Measurements from ENCODE around the gene HRH1. TPM values are rescaled to one million over a fixed set of nuclear protein-coding genes. Genes with fewer than 3 reads are reported as not detected.
"Not testable (repeated sequence)": the region's sequence is repeated elsewhere in the genome, so short reads cannot be mapped to it uniquely, and the experiment has no call there.

HRH1 gene, protein sequence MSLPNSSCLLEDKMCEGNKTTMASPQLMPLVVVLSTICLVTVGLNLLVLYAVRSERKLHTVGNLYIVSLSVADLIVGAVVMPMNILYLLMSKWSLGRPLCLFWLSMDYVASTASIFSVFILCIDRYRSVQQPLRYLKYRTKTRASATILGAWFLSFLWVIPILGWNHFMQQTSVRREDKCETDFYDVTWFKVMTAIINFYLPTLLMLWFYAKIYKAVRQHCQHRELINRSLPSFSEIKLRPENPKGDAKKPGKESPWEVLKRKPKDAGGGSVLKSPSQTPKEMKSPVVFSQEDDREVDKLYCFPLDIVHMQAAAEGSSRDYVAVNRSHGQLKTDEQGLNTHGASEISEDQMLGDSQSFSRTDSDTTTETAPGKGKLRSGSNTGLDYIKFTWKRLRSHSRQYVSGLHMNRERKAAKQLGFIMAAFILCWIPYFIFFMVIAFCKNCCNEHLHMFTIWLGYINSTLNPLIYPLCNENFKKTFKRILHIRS
- total RNA-seq (1 to 10 TPM; 5.6 to 8.3 TPM), polyA plus RNA-seq (1 to 10 TPM; 2.3 to 3.7 TPM)
- long read RNA-seq, donor 1, full-length matches to known transcripts: 1 of 1 reads
- long read RNA-seq, donor 1, partial matches to known transcripts: 0 of 1 reads
- long read RNA-seq, donor 1, other reads (novel, unspliced or antisense): 0 of 1 reads
- long read RNA-seq, donor 2: 0 reads
- long read RNA-seq, donor 3, full-length matches to known transcripts: 2 of 2 reads
- long read RNA-seq, donor 3, partial matches to known transcripts: 0 of 2 reads
- long read RNA-seq, donor 3, other reads (novel, unspliced or antisense): 0 of 2 reads
- long read RNA-seq, donor 4: 0 reads
- long read RNA-seq, donor 5, full-length matches to known transcripts: 1 of 1 reads
- long read RNA-seq, donor 5, partial matches to known transcripts: 0 of 1 reads
- long read RNA-seq, donor 5, other reads (novel, unspliced or antisense): 0 of 1 reads

GRCh38 chr3:11154036-11154952 lies at the start of gene HRH1:
TSS of gene HRH1 (plus strand) at chr3:11154493. CDS start at chr3:11259038, 104,545 bp downstream.
- H3K4me1 ChIP-seq (ENCODE audit: control insufficient read depth in 5 of 5, insufficient read depth in 5 of 5, low read length in 5 of 5): peaks cover 0 to 12% (median 0%) of the 10 kb centered on the region in 5 donors
- H3K4me3 ChIP-seq: peak within 1 kb of the TSS; percentile 50
- WGBS, 2 donors: 1 to 2% methylated on average over 46 to 98 of the region's 98 CpGs
- H3K9ac ChIP-seq (ENCODE audit: insufficient read depth in 1 of 2, low read length in 2 of 2): no peak within 1 kb of the TSS
- H3K9me3 ChIP-seq (ENCODE audit: control insufficient read depth in 4 of 4, insufficient read depth in 3 of 4, low read length in 3 of 4): no peaks in the 10 kb centered on the region
- H3K36me3 ChIP-seq (ENCODE audit: control insufficient read depth in 4 of 4, insufficient read depth in 4 of 4, low read length in 4 of 4): no peaks in the 10 kb centered on the region
- DNase-seq (peak in 2 of 3 donors; percentile 16 to 47), ATAC-seq (ENCODE audit: insufficient read depth, low FRiP score) (peak; percentile 35)
- peak within 1 kb of the TSS in 1 of 2 donors; percentile 32 for H3K27ac ChIP-seq (ENCODE audit: low read depth in 1 of 2, low read length in 1 of 2)
- TF ChIP-seq, protein P1, sequence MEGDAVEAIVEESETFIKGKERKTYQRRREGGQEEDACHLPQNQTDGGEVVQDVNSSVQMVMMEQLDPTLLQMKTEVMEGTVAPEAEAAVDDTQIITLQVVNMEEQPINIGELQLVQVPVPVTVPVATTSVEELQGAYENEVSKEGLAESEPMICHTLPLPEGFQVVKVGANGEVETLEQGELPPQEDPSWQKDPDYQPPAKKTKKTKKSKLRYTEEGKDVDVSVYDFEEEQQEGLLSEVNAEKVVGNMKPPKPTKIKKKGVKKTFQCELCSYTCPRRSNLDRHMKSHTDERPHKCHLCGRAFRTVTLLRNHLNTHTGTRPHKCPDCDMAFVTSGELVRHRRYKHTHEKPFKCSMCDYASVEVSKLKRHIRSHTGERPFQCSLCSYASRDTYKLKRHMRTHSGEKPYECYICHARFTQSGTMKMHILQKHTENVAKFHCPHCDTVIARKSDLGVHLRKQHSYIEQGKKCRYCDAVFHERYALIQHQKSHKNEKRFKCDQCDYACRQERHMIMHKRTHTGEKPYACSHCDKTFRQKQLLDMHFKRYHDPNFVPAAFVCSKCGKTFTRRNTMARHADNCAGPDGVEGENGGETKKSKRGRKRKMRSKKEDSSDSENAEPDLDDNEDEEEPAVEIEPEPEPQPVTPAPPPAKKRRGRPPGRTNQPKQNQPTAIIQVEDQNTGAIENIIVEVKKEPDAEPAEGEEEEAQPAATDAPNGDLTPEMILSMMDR (IDR thresholded peaks at IDR 0.05; ENCODE audit: control extremely low read depth, extremely low read depth): no peak
- H3K27me3 ChIP-seq (ENCODE audit: control insufficient read depth in 3 of 3, insufficient read depth in 3 of 3, low read length in 2 of 3): peaks cover 0 to 67% (median 16%) of the 10 kb centered on the region in 3 donors

DNA sequence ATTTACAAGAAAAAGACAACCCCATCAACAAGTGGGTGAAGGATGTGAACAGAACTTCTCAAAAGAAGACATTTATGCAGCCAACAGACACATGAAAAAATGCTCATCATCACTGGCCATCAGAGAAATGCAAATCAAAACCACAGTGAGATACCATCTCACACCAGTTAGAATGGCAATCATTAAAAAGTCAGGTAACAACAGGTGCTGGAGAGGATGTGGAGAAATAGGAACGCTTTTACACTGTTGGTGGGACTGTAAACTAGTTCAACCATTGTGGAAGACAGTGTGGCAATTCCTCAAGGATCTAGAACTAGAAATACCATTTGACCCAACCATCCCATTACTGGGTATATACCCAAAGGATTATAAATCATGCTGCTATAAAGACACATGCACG lies 41.0 kb upstream of the HRH1 start:
- not testable (repeated sequence) for H3K4me1 ChIP-seq (ENCODE audit: control insufficient read depth in 5 of 5, insufficient read depth in 5 of 5, low read length in 5 of 5); DNase-seq; H3K9ac ChIP-seq (ENCODE audit: insufficient read depth in 1 of 2, low read length in 2 of 2); H3K4me3 ChIP-seq; H3K27me3 ChIP-seq (ENCODE audit: control insufficient read depth in 3 of 3, insufficient read depth in 3 of 3, low read length in 2 of 3); H3K27ac ChIP-seq (ENCODE audit: low read depth in 1 of 2, low read length in 1 of 2); ATAC-seq (ENCODE audit: insufficient read depth, low FRiP score); H3K36me3 ChIP-seq (ENCODE audit: control insufficient read depth in 4 of 4, insufficient read depth in 4 of 4, low read length in 4 of 4); H3K9me3 ChIP-seq (ENCODE audit: control insufficient read depth in 4 of 4, insufficient read depth in 3 of 4, low read length in 3 of 4)
- WGBS, 2 donors: 88% methylated on average over 2 of the region's 2 CpGs

DNA sequence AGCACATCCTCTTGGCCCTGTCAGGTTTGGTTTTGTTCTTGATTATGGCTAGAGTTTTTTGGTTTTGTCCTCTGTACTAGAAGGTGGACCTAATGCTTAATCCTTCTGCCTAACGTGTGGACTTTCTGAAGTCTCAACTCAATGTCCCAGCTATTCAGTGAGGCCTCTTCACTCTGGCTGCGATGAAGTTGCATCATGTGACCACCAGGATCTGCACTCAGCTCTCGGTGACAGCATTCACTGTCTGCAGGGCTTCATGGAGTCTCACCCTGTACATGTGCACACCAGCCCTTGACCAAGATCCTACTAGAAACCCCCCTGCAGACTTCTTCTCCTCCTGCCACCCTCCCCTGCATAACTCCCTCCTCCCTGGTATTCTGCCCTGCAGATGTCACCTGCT lies 38.7 kb upstream of the HRH1 start:
- TF ChIP-seq, protein P1 (IDR thresholded peaks at IDR 0.05; ENCODE audit: control extremely low read depth, extremely low read depth): no peak
- Histone ChIP-seq H3K4me3 (no peak overlapping the region), H3K27me3 (ENCODE audit: control insufficient read depth in 3 of 3, insufficient read depth in 3 of 3, low read length in 2 of 3) (no peaks in the 10 kb centered on the region), H3K9ac (ENCODE audit: insufficient read depth in 1 of 2, low read length in 2 of 2) (no peak overlapping the region), H3K9me3 (ENCODE audit: control insufficient read depth in 4 of 4, insufficient read depth in 3 of 4, low read length in 3 of 4) (peaks cover 0 to 6% (median 0%) of the 10 kb centered on the region in 4 donors), H3K36me3 (ENCODE audit: control insufficient read depth in 4 of 4, insufficient read depth in 4 of 4, low read length in 4 of 4) (no peaks in the 10 kb centered on the region), H3K27ac (ENCODE audit: low read depth in 1 of 2, low read length in 1 of 2) (no peak overlapping the region), H3K4me1 (ENCODE audit: control insufficient read depth in 5 of 5, insufficient read depth in 5 of 5, low read length in 5 of 5) (no peaks in the 10 kb centered on the region)
- no peak for ATAC-seq (ENCODE audit: insufficient read depth, low FRiP score)
- 85 to 86% methylated on average over 3 of the region's 3 CpGs for WGBS, 2 donors
- no peak for DNase-seq
